A549 treated with GW870086 at 1 μM for 4 hours (cell line): Measurements from ENCODE around the gene MED13. TPM values are rescaled to one million over a fixed set of nuclear protein-coding genes. Genes with fewer than 3 reads are reported as not detected.

ENCODE experiments used
- total RNA-seq: library from RNA; stranded (reverse); fragments of 200-300 nt; extraction: Qiagen RNA extraction; gene quantifications from 5 replicates; pipeline ENCODE4 v1.2.3, GENCODE V29; 2022; ENCODE audit warnings: low read depth

Gene MED13
- 15.2 to 24.8 TPM (median 21.6 TPM) in 5 replicates for total RNA-seq

DNA sequence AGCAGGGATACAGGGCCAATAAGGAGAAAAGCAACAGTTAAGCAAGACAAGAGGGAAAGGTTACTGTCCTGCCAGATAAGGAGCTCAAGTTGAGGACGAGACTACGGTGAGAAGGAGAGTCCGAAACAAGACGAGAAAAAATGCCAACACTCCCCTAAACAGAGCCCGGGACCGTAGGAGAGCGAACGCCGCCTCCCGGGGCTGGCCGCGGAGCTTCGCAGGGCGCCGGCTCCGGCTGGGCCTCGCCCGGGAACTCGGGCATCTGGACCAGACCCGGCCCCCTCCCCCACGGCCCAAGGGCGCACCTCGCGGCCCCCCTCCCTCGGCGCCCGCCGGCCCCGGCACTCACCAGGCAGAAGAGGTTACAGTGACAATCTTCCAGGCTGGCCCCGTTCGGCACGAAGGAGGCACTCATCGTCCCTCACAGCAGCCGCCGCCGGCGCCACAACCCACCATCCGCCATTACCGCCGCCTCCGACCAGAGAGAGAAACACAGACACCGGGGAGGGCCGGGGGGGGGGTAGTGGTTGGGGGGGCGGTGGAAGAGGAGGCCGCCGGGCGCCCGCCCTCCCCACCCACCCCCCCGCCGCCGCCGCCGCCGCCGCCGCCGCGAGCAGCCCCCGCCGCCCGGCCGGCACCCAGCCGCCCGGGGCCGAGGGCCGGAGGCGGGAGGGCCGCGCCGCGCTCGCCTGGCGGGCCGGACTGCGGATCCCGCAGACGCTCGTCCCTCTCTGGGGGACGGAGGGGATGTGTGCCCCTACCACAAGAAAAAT, at the start of gene MED13:
Gene MED13, minus strand, starts transcription at position 488 of the 773 bp plus-strand sequence. Its CDS starts 73 bp downstream, at position 415.

DNA sequence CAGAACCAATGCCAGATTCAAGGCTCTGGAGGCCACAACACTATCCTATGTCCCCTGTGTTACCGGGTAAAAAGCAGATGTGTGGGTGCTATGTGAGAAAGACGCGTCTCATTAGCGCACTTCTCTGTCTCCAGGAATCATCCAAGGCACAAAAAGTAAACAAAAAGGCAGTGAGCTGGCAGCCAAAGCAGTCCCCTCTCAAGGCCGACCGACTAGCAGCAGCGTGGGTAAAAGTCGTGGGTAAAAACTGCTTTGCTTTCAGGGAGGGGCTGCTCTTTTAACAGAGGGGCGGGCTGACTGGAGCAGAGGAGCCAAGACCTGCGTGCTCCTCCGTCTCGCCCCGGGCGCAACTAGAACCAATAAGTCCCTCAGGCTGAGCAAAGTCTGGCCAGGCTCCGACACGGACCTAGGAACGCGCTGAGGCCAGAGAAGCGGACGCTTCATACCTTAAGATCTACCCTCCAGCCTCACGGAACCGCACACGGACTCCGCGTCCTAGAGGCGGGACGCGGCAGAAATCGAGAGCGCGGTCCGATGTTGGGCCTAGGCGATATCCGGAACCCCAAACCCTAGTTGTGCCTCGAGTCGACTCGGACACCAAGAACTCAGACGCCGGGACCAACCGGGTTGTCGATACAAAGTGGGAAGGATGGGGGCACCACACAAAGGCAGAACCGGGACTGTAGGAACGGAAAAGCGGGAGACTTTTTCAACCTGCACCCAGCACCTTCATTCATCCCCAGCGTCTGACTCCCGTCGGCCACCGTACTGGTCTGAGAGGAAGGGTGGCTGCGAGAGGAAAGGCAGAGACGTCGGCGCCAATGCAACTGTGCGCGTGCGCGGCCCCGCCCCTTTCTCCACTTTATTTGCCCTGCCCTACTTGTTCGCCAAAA, 137.6 kb downstream of the MED13 start, which contains the start of gene INTS2:
Gene INTS2, minus strand, starts transcription at position 775 of the 893 bp plus-strand sequence. CDS start 1,338 bp downstream, outside the sequence.

Other genes starting within 250 kb of the MED13 start
- 3.2 to 4.8 TPM (median 4.5 TPM) in 5 replicates for gene BRIP1, start 201.8 kb downstream of the MED13 start, total RNA-seq
- 9.6 to 13.6 TPM (median 12.4 TPM) in 5 replicates for gene INTS2, start 137.3 kb downstream of the MED13 start, total RNA-seq